NCI-H2196 treated with DMSO at 0.1 percent for 48 hours (cell line): Measurements from ENCODE around the gene CDH4.

Source experiments
- DNase-seq: peaks from one replicate; lab custom pipeline; 2025; ENCODE audit not compliant: unreplicated experiment; lab: John Stamatoyannopoulos, UW

The CDH4 gene

GRCh38 chr20:61806995-61807394 is 554.9 kb downstream of the CDH4 start:
- no peak for DNase-seq

DNA sequence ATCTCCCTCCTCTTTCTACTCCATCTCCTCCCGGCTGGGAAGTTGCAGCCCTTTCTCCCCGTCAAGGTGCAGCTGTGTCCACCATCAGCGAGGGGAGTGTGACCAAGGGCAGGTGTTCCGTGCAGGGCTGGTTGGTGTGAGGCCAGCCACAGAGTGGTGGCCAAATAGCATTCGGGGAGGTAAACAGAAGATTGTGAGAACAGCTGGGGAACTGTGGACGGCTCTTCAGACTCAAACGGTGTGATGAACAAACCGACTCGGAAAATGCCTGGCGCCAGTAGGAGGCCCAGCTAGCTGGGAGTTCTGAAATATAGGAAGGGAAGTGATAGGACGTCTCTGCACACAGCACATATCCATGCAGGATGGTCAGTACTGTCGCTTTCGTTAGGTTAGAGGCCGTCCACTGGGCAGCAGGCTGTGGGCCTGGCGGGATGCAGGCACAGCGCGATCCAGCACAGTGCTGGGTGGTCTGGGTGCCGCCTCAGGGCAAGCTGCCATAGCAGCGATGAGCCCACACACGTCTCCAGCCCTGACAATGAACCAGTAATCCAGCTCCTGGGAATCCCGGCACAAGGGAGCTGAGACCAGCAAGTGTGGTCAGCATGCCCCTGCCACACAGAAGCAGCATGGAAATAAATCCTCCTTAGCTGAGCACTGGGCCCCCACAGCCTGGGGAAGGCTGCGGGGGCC is 555.6 kb downstream of the CDH4 start:
- peak; percentile 46 for DNase-seq

GRCh38 chr20:61808447-61808846 is 556.4 kb downstream of the CDH4 start:
- no peak for DNase-seq

DNA sequence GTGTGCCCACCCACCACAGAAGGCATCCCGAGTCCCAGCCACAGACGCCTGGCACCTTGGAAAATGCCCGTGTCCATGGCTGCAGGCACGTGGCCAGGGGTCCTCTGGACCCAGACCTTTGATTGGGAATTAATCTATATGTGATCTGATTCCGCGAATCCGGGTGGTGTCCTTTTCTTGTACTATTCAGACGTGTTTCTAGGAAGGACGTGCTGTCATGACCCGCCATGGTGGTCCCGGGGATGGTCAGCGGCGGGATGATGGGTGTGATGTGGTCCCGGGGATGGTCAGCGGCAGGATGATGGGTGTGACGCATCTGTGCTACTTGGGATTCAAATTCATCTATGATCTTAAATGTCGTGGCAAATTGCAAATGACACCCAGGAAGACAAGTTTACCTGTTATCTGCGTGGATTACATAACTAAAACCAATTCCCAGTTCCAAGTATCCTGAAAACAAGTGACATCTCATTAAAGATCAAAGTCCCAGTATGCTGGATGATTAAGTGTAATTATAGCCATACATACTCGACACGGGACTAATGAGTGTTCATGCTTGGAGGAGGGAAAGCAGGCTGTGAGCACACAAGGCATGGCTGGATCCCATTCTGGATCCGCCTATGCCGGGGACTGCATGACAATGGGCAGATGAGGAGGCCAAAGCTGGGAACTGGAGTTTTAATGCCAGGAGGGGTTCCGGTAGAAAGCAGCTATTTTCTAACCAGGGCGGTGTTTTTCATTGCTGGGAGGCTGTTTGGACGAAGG is 557.1 kb downstream of the CDH4 start:
- no peak for DNase-seq

DNA sequence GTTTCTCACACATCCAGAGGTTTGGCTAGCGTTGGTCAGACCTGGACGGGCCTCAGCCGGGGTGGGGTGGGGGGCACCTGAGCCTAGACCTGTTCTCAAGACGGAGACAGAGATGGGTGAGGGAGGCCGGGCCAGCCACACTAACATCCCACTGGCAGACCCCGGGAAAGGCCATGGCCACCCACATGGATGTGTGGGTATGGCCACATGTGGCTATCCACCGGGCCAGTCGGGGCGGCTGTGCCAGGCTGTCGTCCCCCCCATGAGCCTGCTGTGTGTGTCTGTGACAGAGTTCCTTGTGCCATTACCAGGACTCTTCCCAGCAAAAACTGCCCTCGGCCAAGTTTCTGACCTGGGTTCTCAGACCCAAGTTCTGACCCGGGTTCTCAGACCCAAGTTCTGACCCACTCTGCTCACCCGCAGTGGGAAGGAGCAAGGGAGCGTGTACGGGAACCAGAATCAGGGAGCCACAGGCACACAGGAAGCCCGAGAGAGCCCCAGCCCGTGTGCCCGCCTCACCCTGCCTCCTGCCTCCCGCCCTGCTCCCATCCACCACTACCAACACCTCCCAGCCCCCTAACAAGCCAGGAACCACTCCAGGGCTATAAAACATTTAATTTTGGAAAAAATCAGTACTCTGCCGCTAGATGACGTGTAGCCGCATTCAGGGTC is 558.1 kb downstream of the CDH4 start:
- DNase-seq: no peak

GRCh38 chr20:61810738-61811135 is 558.7 kb downstream of the CDH4 start:
- no peak for DNase-seq

DNA sequence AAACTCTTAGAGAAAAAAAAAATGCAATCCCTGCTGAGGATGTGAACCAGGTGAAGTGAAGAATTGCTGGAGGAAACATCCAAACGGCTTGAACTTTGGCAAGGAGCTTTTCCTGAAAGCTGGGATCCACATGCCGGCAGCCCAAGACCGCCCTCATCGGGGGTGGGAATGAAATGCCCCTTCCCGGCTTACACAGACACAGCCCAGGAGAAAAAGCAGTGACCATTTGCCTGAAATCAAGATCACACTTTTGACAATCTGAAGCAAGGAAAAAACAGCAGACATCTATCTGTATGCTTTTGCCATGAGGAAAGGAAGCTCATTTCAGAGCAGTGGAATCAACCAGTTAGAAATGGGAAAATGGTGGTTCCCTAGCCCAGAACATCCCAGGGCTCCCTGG is 559.1 kb downstream of the CDH4 start:
- no peak for DNase-seq

DNA sequence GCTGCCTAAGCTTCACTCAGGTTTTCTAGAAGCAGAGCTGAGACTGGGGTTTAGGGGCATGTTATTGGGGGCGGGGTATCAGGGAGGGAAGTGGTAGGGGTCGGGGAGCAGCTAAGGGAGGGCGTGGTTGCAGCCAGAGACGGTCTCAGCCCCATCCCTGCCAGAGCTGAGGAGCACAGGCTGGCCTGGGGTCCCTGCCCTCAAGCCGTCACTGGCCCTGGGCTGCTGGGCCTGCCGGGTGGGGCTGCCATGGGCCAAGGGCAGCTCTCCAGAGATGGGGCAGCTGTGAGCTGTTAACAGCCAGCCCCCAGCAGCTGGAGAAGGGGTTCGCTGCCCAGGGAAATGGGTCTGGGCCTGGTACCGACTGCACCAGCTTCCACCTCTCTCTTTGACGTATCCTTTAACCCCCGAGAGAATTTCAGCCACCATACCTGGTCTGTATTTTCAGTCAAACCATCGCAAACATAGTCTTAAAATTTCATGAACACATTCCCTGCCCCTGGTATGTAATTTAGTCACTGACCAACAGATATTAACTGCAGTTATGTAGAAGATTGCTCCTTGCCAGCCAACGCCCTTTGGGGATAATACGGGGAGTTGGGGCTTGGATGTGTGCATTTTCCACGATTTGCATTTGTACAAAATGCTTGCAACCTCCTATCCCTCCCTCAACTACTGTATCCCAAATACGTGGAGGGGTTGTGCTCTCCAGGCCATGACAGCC is 560.2 kb downstream of the CDH4 start:
- DNase-seq: no peak

DNA sequence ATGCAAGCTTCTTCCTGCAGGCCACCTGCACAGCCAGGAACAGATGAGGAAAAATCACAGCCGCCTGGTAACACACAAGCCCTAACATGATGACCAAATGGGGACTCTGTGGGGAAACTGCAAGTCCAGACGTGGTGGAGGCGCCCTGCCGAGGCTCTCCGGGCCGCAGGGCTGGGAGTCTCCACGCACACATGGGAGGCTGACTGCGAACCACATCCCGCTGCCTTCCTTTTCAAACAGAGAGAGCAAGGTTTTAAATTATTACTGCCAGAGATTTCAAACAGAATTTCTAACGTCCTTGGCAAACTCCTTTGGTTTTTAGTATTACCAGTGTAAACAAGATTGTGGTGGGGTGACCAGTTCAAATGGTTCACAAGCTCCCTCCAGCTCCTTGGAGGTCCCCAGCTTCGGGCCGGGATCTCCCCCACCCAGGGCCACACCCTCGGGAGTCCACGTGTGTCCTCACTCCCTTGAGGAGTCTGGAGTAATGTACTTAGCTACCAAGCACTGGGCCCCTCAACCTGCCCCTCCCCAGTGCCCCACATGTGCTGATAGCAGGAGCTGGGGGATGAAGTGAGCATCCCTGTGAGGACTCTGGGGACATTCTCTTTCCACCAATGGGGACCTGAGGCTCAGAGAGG is 560.9 kb downstream of the CDH4 start:
- DNase-seq: no peak

- no peak for DNase-seq
These were observed 561.7 kb downstream of the CDH4 start for GRCh38 chr20:61813791-61814190.

DNA sequence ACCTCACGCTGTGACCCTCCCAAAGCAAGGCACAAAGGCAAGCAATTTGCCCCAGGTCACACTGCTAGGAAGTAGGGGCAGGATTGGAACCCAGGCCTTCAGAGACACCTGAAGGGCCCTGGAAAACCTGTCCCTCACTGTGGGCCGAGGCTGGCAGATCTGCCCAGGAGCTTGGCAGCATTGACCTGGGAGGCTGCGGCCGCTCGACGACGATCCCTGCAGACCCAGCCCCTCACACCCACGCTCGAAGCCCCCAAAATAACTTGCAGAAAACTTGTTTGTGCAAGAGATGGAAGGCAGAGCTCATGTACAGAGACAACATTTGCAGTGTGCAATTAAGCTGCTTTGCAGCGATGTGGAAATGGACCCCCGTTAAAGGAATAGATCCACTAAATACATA is 562.2 kb downstream of the CDH4 start:
- no peak for DNase-seq

GRCh38 chr20:61814726-61815125 is 562.7 kb downstream of the CDH4 start:
- DNase-seq: no peak

- DNase-seq: no peak
These were observed 563.1 kb downstream of the CDH4 start for GRCh38 chr20:61815176-61815575.

DNA sequence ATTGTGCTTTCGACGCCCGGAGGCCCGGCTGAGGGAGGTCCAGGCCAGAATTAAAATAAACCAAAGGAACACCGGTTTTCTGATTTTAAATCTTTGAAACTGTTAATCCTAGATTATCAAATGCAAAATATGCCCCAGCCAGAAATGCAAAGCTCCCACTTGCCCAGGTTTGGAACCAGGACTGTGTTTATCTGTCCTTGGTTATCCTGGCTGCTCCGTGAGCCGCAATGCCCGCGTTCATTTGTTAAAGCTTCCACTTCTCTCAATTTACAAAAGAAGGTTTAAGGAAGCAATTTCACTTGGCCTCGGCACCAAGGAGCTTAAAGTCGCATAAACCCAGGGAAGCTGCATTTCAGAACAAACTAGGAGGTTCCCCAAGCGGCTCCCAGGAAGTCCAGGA is 563.6 kb downstream of the CDH4 start:
- no peak for DNase-seq

- DNase-seq: no peak
These were observed 564.8 kb downstream of the CDH4 start for GRCh38 chr20:61816606-61817460.

DNA sequence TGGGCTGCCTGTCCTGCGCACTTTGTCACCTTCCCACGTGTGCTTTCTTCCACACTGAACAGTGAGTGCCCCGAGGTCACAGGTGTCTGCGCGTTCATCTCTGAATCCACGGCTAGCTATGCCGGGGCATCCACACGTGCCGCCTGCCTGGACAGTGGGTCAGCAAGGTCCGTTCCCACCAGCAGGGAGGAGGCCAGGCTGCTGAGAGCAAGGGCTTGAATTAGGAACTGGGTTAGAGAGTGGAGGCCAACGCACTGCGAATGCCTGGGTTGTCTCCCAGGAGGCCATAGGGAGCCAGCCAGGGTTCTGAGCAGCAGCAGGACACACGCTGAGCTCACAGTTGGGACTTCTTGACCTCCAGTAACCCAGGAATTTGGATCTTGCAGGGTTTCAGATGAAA is 565.5 kb downstream of the CDH4 start:
- no peak for DNase-seq

DNA sequence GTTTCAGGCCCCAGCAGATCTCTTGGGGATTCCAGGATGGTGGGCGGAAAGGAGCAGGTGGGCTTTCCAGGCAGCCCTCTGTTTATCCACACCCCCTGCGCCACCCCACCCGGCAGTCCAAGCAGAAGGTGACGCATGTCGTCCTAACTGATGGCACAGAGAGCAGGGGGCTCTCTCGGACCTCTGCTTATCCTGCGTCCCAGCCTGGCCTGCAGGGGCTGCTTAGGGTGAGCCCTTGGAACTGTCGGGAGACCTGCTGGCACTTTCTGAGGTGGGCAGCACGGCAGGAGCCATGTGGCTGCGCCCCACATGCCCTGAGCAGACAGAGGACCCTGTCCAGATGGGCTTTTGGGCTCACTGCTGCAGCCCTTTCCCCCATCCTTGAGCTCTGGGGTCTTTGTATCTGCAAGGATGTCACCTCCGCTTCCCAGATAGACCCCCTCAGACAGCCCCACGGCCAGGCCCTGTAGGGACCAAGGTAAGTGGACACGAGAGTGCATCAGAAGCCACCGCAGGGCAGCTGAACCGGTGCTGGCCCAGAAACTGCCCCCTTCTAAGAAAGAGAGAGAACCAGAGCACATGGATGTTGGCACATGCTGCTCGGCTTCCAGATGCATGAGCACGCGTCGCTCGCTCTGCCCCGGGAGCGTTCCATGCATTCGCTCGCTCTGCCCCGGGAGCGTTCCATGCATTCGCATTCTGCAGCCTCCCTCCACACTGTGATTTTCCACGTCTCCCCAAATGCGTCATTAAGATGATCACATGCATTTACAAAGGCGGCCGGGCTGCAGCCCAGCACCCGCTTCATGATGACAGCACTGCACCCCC is 566.9 kb downstream of the CDH4 start:
- DNase-seq: no peak

- DNase-seq: no peak
These were observed 567.4 kb downstream of the CDH4 start for GRCh38 chr20:61819574-61819846.
